ENCODE data around the gene UHMK1. TPM values are rescaled to one million over a fixed set of nuclear protein-coding genes. Genes with fewer than 3 reads are reported as not detected.
"Not testable (repeated sequence)": the region's sequence is repeated elsewhere in the genome, so short reads cannot be mapped to it uniquely, and the experiment has no call there.

The UHMK1 gene
- total RNA-seq, 2 donors from 2014 or later = 48.7 to 57.9 TPM

- no peaks in the 10 kb centered on the region for H3K9me3 ChIP-seq (ENCODE audit: control insufficient read depth, low read length, poor library complexity, severe bottlenecking)
- ATAC-seq = peak; percentile 43
- Mint-ChIP-seq H3K36me3 (ENCODE audit: low read depth) (peaks cover 2% of the 10 kb centered on the region), H3K4me3 (peak within 1 kb of the TSS; percentile 94), H3K4me1 (peaks cover 35% of the 10 kb centered on the region), H3K27ac (peak within 1 kb of the TSS; percentile 94), H3K27me3 (no peaks in the 10 kb centered on the region)
- no peak for DNase-seq
Observed at GRCh38 chr1:162561616-162562469, 64.2 kb downstream of the UHMK1 start, which contains the start of gene UAP1. Gene UAP1 (plus strand): TSS chr1:162561722. CDS start chr1:162566069, 4,347 bp downstream.

- peak overlapping the region; percentile 94 for H3K4me3 Mint-ChIP-seq
- peak overlapping the region; percentile 94 for H3K27ac Mint-ChIP-seq
- peaks cover 3% of the 10 kb centered on the region for H3K36me3 Mint-ChIP-seq (ENCODE audit: low read depth)
- ATAC-seq (no peak), DNase-seq (no peak)
- H3K4me1 Mint-ChIP-seq = peaks cover 38% of the 10 kb centered on the region
- H3K27me3 Mint-ChIP-seq = no peaks in the 10 kb centered on the region
- H3K9me3 ChIP-seq (ENCODE audit: control insufficient read depth, low read length, poor library complexity, severe bottlenecking) = no peaks in the 10 kb centered on the region
Observed at GRCh38 chr1:162562470-162562828, 64.8 kb downstream of the UHMK1 start.

- H3K36me3 Mint-ChIP-seq (ENCODE audit: low read depth) = peaks cover 3% of the 10 kb centered on the region
- DNase-seq (no peak), ATAC-seq (no peak)
- no peaks in the 10 kb centered on the region for H3K9me3 ChIP-seq (ENCODE audit: control insufficient read depth, low read length, poor library complexity, severe bottlenecking)
- H3K27ac Mint-ChIP-seq = peak overlapping the region; percentile 74
- peaks cover 38% of the 10 kb centered on the region for H3K4me1 Mint-ChIP-seq
- no peak overlapping the region for H3K4me3 Mint-ChIP-seq
- H3K27me3 Mint-ChIP-seq = no peaks in the 10 kb centered on the region
Observed at GRCh38 chr1:162564762-162565218, 67.2 kb downstream of the UHMK1 start.

- Mint-ChIP-seq H3K4me3 (no peak overlapping the region), H3K27ac (peak overlapping the region; percentile 16), H3K27me3 (no peaks in the 10 kb centered on the region), H3K36me3 (ENCODE audit: low read depth) (peaks cover 3% of the 10 kb centered on the region), H3K4me1 (peaks cover 34% of the 10 kb centered on the region)
- DNase-seq = no peak
- no peaks in the 10 kb centered on the region for H3K9me3 ChIP-seq (ENCODE audit: control insufficient read depth, low read length, poor library complexity, severe bottlenecking)
- ATAC-seq = no peak
Observed at GRCh38 chr1:162565460-162565859, 67.8 kb downstream of the UHMK1 start.

- no peak for ATAC-seq
- H3K4me3 Mint-ChIP-seq = no peak overlapping the region
- no peak for DNase-seq
- no peaks in the 10 kb centered on the region for H3K9me3 ChIP-seq (ENCODE audit: control insufficient read depth, low read length, poor library complexity, severe bottlenecking)
- H3K4me1 Mint-ChIP-seq = peaks cover 29% of the 10 kb centered on the region
- no peak overlapping the region for H3K27ac Mint-ChIP-seq
- no peaks in the 10 kb centered on the region for H3K27me3 Mint-ChIP-seq
- H3K36me3 Mint-ChIP-seq (ENCODE audit: low read depth) = peaks cover 3% of the 10 kb centered on the region
Observed at GRCh38 chr1:162566870-162567269, 69.3 kb downstream of the UHMK1 start.

- peaks cover 6% of the 10 kb centered on the region for H3K36me3 Mint-ChIP-seq (ENCODE audit: low read depth)
- H3K4me3 Mint-ChIP-seq = no peak overlapping the region
Observed at GRCh38 chr1:162568802-162569201, 71.2 kb downstream of the UHMK1 start.

GRCh38 chr1:162570718-162571117, 73.1 kb downstream of the UHMK1 start:
- DNase-seq = no peak
- no peak overlapping the region for H3K4me3 Mint-ChIP-seq
- no peak for ATAC-seq
- peaks cover 6% of the 10 kb centered on the region for H3K36me3 Mint-ChIP-seq (ENCODE audit: low read depth)
- no peaks in the 10 kb centered on the region for H3K27me3 Mint-ChIP-seq
- H3K4me1 Mint-ChIP-seq = peaks cover 10% of the 10 kb centered on the region
- no peaks in the 10 kb centered on the region for H3K9me3 ChIP-seq (ENCODE audit: control insufficient read depth, low read length, poor library complexity, severe bottlenecking)
- H3K27ac Mint-ChIP-seq = peak overlapping the region; percentile 66

More at GRCh38 chr1:162568802-162569201, 71.2 kb downstream of the UHMK1 start:
- no peak overlapping the region for H3K27ac Mint-ChIP-seq
- ATAC-seq (no peak), DNase-seq (no peak)
- peaks cover 20% of the 10 kb centered on the region for H3K4me1 Mint-ChIP-seq
- H3K27me3 Mint-ChIP-seq = no peaks in the 10 kb centered on the region
- H3K9me3 ChIP-seq (ENCODE audit: control insufficient read depth, low read length, poor library complexity, severe bottlenecking) = no peaks in the 10 kb centered on the region

- H3K27me3 Mint-ChIP-seq = not testable (repeated sequence)
Observed at GRCh38 chr1:162571121-162571520, 73.5 kb downstream of the UHMK1 start.

GRCh38 chr1:162571696-162572095, 74.1 kb downstream of the UHMK1 start:
- no peak for ATAC-seq
- Mint-ChIP-seq H3K27ac (peak overlapping the region; percentile 29), H3K27me3 (no peaks in the 10 kb centered on the region), H3K4me1 (peaks cover 9% of the 10 kb centered on the region), H3K4me3 (no peak overlapping the region), H3K36me3 (ENCODE audit: low read depth) (peaks cover 6% of the 10 kb centered on the region)
- no peaks in the 10 kb centered on the region for H3K9me3 ChIP-seq (ENCODE audit: control insufficient read depth, low read length, poor library complexity, severe bottlenecking)
- no peak for DNase-seq

More at GRCh38 chr1:162571121-162571520, 73.5 kb downstream of the UHMK1 start:
- DNase-seq; H3K9me3 ChIP-seq (ENCODE audit: control insufficient read depth, low read length, poor library complexity, severe bottlenecking); H3K4me1 Mint-ChIP-seq; H3K4me3 Mint-ChIP-seq; ATAC-seq; H3K36me3 Mint-ChIP-seq (ENCODE audit: low read depth): not testable (repeated sequence)
- peak overlapping the region; percentile 66 for H3K27ac Mint-ChIP-seq

GRCh38 chr1:162573136-162573535, 75.5 kb downstream of the UHMK1 start:
- DNase-seq (no peak), ATAC-seq (no peak)
- Mint-ChIP-seq H3K36me3 (ENCODE audit: low read depth) (peaks cover 6% of the 10 kb centered on the region), H3K4me1 (peaks cover 5% of the 10 kb centered on the region), H3K27ac (no peak overlapping the region), H3K27me3 (no peaks in the 10 kb centered on the region), H3K4me3 (no peak overlapping the region)
- no peaks in the 10 kb centered on the region for H3K9me3 ChIP-seq (ENCODE audit: control insufficient read depth, low read length, poor library complexity, severe bottlenecking)

- no peak for ATAC-seq
- Mint-ChIP-seq H3K4me3 (no peak overlapping the region), H3K36me3 (ENCODE audit: low read depth) (peaks cover 7% of the 10 kb centered on the region), H3K27me3 (no peaks in the 10 kb centered on the region), H3K4me1 (peaks cover 2% of the 10 kb centered on the region), H3K27ac (no peak overlapping the region)
- no peaks in the 10 kb centered on the region for H3K9me3 ChIP-seq (ENCODE audit: control insufficient read depth, low read length, poor library complexity, severe bottlenecking)
- DNase-seq = no peak
Observed at GRCh38 chr1:162578071-162578700, 80.6 kb downstream of the UHMK1 start.

GRCh38 chr1:162578936-162579335, 81.3 kb downstream of the UHMK1 start:
- Mint-ChIP-seq H3K27me3 (no peaks in the 10 kb centered on the region), H3K4me1 (peaks cover 2% of the 10 kb centered on the region), H3K36me3 (ENCODE audit: low read depth) (peaks cover 7% of the 10 kb centered on the region), H3K27ac (no peak overlapping the region), H3K4me3 (no peak overlapping the region)
- DNase-seq (no peak), ATAC-seq (no peak)
- H3K9me3 ChIP-seq (ENCODE audit: control insufficient read depth, low read length, poor library complexity, severe bottlenecking) = no peaks in the 10 kb centered on the region

Measured in T-helper 17 cell (primary cell).